Brain microvascular endothelial cell (primary cell): ENCODE results near the gene PPM1B.

Experiments
- DNase-seq: peaks from one replicate; pipeline ENCODE4 v3.0.0-alpha.2; 2020
- H3K27ac ChIP-seq: fragments of 250-450 bp; sonication (Bioruptor Pico); 2 replicates; pipeline ENCODE4 v1.5.1; 2020; ENCODE audit warnings: mild to moderate bottlenecking, moderate library complexity
- H3K27me3 ChIP-seq: fragments of 250-450 bp; sonication (Bioruptor Pico); replicated peaks from 2 replicates; pipeline ENCODE4 v1.5.1; 2020; ENCODE audit warnings: mild to moderate bottlenecking
- H3K36me3 ChIP-seq: fragments of 250-450 bp; sonication (Bioruptor Pico); replicated peaks from 2 replicates; pipeline ENCODE4 v1.5.1; 2020; ENCODE audit warnings: mild to moderate bottlenecking
- H3K4me3 ChIP-seq: 2 replicates; pipeline ENCODE4 v1.5.1; 2011; ENCODE audit warnings: low read depth, mild to moderate bottlenecking, control low read depth, low read length, moderate library complexity
- in situ Hi-C: cut with HindIII; loops from 2 replicates; pipeline ENCODE4 v1.10.0; 2017; ENCODE audit warnings: low sequenced_read_pairs, low pct_ligation_motif_present
- TF ChIP-seq, protein P1 (sequence below): IDR thresholded peaks from 2 replicates; pipeline ENCODE4 v1.5.1; 2011; ENCODE audit warnings: low read depth, mild to moderate bottlenecking, moderate library complexity, low read length, control low read depth, inconsistent platforms; ENCODE audit errors: missing control alignments

The PPM1B gene

DNA sequence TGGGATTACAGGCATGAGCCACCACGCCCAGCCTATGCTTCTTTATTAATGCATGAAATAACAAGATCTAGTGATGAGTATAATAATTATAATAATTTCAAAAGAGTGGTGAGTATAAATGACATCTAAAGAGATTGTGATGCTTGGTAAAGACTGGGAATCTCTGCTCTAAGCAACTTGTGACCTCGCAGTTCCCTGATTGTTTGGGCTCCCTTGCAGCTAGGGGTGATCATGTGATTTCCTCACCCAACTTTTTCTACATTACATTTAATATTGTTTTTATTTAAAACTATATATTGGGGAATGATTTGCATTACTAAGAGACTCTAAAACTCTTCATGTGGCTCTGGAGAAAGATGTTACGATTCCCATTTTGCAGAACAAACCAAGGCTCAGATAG, 4.1 kb upstream of the PPM1B start:
- in situ Hi-C loops: no loop called here
- Histone ChIP-seq H3K36me3 (no peaks in the 10 kb centered on the region), H3K4me3 (no peak overlapping the region), H3K27ac (no peak overlapping the region), H3K27me3 (no peaks in the 10 kb centered on the region)
- no peak for DNase-seq
- TF ChIP-seq, protein P1, sequence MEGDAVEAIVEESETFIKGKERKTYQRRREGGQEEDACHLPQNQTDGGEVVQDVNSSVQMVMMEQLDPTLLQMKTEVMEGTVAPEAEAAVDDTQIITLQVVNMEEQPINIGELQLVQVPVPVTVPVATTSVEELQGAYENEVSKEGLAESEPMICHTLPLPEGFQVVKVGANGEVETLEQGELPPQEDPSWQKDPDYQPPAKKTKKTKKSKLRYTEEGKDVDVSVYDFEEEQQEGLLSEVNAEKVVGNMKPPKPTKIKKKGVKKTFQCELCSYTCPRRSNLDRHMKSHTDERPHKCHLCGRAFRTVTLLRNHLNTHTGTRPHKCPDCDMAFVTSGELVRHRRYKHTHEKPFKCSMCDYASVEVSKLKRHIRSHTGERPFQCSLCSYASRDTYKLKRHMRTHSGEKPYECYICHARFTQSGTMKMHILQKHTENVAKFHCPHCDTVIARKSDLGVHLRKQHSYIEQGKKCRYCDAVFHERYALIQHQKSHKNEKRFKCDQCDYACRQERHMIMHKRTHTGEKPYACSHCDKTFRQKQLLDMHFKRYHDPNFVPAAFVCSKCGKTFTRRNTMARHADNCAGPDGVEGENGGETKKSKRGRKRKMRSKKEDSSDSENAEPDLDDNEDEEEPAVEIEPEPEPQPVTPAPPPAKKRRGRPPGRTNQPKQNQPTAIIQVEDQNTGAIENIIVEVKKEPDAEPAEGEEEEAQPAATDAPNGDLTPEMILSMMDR: no peak

DNA sequence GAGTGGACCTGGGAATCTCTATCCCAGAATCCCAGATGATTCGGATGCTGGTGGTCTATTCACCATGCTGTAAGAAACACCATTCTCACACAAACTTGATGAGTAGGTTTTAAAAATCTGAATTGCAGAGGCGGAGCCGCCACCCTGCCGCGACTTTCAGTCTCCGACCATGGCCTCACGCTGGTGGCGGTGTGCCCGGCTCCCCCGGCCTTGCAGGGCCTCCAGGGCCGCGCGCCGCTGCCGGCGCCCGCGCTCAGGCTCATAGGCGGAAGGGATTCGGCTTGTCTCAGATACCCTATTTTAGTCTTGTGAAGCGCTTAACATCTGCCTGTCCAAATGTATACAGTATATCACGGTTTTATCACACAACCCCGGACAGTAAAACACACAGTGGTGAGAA, 2.6 kb upstream of the PPM1B start:
- DNase-seq: no peak
- Histone ChIP-seq H3K4me3 (no peak overlapping the region), H3K27me3 (no peaks in the 10 kb centered on the region), H3K36me3 (no peaks in the 10 kb centered on the region), H3K27ac (no peak overlapping the region)
- TF ChIP-seq, protein P1: no peak
- in situ Hi-C loops: no loop called here

DNA sequence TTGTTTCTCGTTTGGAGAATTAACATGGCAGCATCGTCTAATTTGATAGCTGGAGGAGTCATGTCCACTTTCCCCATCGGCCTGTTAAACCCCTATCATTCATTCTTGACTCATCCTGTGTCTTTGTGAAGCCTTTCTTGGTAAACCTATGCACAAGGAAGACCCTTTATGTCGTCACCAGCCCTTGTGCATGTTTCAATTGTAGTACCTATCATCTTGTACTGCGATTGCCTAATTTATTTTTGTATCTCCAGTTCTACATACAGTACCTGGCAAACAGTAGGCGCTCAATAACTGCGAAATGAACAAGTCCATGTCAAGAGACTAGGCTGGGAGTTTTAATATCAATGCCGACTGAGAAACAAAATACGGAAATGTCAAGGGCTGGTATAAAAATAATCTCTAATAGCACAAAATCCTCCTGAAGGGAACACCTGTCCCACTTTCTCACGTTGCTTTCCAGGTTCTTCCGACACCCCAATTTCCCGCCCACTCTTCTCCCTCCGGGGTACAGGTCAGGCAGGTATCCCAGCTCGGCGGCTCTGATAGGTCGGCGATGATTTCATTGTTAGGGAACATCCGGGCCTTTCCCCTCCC, 1.3 kb upstream of the PPM1B start:
- H3K27ac ChIP-seq: peak overlapping the region; percentile 92
- H3K27me3 ChIP-seq: no peaks in the 10 kb centered on the region
- TF ChIP-seq, protein P1: no peak
- no peaks in the 10 kb centered on the region for H3K36me3 ChIP-seq
- H3K4me3 ChIP-seq: peak overlapping the region; percentile 71
- in situ Hi-C loops: no loop called here
- no peak for DNase-seq

DNA sequence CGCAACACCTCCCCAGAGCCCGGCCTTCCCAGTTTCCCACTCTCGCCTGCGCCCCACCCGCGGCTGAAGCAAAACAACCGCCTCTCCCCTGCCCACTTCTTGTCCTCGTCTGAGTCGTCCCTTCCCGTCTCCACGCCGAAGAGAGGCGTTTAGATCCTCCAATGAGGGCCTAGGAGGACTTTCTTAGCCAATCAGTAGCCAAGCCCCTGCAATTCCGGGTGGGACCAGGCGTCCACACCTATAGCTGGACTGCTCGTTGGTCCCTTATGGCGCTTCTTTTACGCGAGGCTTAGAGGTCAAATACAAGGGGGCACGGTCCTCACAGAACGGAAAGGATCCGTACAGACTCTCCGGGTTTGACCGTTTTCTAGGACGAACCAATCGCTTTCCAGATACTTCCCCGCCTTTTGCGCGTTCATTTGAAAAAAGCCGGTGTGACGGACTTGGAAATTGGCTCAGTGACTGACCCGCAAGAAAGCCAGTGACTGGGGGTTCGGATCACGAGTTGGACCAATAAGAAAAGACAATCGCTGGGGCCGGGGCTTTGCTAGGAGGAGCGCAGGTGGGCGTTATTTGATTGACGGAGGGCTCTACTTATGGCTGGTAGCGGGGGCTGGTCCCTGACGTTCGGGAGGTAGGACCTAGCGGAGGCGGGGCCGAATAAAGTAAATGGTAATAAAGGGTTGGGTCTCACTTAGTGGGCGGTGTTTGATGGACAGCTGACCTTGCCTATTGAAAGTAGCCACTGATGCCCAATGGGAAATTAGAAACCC, 581 bp upstream of the PPM1B start:
- H3K36me3 ChIP-seq: no peaks in the 10 kb centered on the region
- in situ Hi-C loops: no loop called here
- peak overlapping the region; percentile 71 for H3K4me3 ChIP-seq
- peak; percentile 100 for DNase-seq
- peak overlapping the region; percentile 92 for H3K27ac ChIP-seq
- H3K27me3 ChIP-seq: no peaks in the 10 kb centered on the region
- TF ChIP-seq, protein P1: no peak

DNA sequence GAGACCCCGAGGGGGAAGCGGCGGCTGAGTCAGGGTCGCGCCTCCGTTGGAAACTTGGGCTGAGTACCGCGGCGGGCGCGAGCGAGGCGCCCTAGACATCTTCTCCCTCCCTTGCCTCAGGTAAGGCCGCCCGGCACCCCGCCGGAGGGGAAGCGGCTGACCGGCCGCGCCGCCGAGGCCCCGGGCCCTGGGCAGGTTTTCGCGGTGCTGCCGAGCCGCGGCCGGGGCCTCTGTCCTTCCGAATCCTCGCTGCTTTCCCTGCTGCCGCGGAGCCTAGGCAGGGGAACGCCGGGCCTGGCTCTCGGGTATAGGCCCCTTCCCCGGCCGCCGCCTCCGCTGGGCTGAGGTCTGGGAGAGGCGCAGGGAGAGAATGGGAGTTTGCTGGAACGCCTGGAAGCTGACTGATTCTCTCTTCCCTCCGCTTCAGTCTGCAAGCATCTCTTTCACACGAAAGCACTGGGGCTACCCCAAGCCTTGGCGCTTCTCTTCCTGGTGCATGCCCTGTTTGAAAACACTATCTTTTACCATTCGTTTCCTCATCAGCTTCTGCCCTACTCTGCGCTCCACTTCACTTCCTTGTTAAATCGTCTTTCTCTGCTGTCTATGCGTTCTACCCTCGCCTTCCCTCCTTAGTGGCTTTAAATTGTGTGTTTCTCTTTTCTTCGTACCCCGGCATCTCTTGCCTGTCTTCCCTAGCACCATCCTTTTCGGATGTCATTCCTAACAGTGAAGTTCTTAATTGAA, 652 bp downstream of the PPM1B start:
- no peaks in the 10 kb centered on the region for H3K27me3 ChIP-seq
- TF ChIP-seq, protein P1: no peak
- H3K4me3 ChIP-seq: peak overlapping the region; percentile 84
- H3K36me3 ChIP-seq: no peaks in the 10 kb centered on the region
- DNase-seq: peak; percentile 51
- in situ Hi-C loops: no loop called here
- H3K27ac ChIP-seq: peak overlapping the region; percentile 71
